ENCODE measurements around the gene ZNHIT6.

The ZNHIT6 gene

GRCh38 chr1:85616736-85617135 is 91.5 kb downstream of the ZNHIT6 start:
- no peak for DNase-seq (ENCODE audit: low read depth)

DNA sequence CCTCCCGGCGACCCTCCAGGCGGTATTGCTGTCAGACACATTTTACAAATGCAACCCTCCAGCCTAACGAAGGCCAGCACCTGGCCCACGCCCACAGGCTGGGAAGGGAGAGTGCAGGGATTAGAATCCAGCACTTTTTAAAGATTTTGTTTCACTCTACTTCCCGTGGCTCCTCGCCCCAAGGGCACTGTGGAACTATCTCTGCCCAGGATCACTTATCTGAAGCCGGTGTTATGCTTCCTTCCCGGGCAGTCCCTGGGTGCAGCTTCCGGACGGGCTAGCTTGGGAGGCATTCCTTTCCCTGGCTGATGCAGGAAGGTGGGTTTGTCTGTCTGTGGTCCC is 91.9 kb downstream of the ZNHIT6 start:
- no peak for DNase-seq (ENCODE audit: low read depth)

DNA sequence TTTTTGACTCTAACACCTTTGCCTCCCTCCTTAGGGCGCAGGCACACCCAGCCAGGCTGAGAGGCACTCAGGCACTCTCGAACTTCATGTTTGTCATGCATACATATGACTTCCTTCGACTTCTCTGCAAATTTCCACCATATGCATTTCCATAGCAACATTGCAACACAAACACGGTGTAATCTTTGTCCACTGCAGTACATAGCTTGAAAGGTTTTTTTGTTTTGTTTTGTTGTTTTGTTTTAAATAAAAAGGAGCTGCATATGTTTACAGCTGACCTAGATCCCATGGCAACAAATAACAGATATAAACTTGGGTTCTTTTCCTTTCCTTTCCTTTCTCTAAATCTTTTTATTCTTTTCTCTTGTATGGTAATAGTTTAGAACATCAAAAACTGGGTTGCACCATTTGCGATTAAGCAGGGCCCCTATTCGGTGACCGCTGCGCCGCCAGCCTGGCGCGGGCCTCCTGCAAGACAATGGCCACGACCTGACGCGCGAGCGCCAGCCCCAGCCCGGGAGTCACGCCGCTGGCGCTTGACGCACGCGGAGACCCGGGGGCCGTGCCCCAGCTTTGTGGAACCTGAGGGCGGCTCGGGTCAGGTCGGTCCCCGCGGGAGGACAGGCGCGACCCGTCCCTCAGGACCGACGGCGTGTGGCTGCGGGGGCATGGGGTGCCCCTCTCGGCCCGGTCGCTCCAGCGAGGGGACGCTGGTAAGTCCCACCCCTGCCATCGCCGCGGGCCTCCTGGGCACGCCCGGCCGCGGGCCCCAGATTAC is 92.5 kb downstream of the ZNHIT6 start:
- DNase-seq (ENCODE audit: low read depth) = no peak

DNA sequence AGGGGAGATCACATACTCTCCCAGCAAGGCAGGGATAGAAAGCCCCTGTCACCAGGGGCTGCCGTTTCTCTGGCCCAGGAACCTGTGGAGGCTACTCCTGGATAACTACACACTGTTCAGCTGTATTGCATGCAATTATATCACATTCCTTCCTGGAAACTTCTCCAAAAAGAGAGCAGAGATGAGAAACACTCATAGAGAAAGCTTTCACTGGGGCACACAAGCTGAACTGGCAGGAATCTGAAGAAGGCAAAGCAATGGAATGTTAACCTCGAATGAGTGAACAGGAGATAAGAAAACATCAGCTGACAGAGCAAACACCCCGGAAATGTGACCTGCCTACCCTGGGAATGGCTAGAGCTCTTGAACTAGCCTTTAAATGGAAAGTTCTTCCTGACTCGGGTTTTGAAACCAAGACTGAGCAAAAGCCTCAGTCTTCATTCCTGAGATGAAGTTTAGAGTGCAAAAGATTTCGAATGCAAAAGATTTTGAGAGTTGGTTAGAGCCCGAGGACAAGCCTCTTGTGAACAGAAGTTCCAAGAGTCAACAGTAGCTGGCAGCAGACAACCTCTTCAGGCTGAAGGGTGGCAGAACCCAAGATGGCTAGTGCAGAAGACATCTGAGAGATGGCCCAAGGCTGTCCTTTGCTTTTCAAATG is 95.4 kb downstream of the ZNHIT6 start:
- no peak for DNase-seq (ENCODE audit: low read depth)

DNA sequence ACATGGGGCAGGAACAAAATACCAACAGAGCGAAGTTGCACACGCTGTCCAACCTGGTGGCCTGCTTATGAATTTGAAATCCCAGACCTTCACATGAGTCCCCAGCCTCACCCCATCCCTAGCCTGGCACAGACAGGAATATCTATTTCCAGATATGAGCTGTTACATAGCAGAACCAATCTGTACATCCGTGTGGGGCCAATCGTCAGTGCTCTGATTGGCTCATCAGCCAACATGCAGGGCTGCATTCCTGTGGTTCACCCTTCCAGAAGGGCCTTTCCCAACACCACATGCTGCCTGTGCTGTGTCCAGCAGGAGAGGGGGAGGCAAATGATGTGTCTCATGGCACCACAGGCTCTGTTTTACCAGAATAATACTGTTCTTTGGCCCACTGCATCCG is 96.4 kb downstream of the ZNHIT6 start:
- no peak for DNase-seq (ENCODE audit: low read depth)

DNA sequence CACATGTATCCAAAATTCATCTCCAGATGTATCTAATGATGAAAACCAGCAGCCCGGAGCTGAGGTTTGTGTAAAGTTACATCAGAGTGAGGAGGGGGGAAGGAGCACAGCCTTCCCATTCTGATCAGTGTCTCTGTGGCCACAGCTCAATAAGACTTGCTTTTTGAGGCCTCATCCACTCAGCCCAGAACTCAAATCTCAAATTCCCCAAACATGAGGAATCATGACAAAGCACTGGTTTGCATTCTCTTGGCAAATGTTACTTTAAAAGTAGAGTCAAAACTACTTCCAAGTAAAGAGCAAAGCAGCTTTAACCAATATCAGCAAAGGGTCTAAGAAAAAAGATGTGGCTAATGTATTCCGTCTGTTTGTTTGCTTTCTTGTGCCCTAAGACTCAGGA is 96.8 kb downstream of the ZNHIT6 start:
- no peak for DNase-seq (ENCODE audit: low read depth)

GRCh38 chr1:85609976-85610375 is 98.3 kb downstream of the ZNHIT6 start:
- no peak for DNase-seq (ENCODE audit: low read depth)

GRCh38 chr1:85608851-85609250 is 99.4 kb downstream of the ZNHIT6 start:
- no peak for DNase-seq (ENCODE audit: low read depth)

GRCh38 chr1:85607921-85608265 is 100.3 kb downstream of the ZNHIT6 start:
- no peak for DNase-seq (ENCODE audit: low read depth)

DNA sequence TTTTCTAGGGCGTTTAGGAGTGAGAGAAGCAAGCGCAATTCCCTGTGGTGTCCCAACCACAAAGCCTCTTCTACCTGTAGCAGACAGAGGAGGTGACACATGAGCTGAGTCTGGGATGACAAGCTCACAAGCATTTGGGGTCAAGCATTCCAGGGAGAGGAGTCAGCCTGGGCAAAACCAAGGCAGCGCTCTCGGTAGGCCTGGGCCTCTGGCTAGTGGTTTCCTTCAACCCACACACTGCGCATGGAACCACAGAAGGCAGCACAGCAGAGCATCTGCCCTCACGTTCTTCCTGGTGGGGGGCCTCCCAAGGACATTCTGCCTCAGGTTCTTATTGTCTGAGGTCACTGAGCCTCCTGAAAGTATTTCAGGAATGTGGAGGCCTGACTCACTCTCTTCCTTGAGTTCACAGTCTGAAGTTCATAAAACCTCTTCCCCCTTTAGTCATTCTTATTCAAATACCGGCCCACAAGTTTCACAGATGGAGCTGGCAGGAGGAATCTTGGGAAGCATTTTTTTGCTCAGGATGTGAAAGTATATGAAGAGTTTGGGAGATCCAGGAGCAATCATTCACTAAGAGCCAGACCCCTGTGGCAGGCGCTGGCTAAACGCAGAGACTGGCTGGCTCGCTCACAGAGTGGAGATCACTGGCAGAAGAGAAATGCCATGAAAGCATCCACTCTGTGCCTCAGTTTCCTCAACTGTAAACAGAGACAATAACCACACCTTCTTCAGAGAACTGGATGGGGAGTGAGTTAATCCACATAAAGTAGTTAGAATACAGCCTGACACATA is 100.9 kb downstream of the ZNHIT6 start:
- no peak for DNase-seq (ENCODE audit: low read depth)

GRCh38 chr1:85606414-85606800 is 101.8 kb downstream of the ZNHIT6 start:
- DNase-seq (ENCODE audit: low read depth) = no peak

DNA sequence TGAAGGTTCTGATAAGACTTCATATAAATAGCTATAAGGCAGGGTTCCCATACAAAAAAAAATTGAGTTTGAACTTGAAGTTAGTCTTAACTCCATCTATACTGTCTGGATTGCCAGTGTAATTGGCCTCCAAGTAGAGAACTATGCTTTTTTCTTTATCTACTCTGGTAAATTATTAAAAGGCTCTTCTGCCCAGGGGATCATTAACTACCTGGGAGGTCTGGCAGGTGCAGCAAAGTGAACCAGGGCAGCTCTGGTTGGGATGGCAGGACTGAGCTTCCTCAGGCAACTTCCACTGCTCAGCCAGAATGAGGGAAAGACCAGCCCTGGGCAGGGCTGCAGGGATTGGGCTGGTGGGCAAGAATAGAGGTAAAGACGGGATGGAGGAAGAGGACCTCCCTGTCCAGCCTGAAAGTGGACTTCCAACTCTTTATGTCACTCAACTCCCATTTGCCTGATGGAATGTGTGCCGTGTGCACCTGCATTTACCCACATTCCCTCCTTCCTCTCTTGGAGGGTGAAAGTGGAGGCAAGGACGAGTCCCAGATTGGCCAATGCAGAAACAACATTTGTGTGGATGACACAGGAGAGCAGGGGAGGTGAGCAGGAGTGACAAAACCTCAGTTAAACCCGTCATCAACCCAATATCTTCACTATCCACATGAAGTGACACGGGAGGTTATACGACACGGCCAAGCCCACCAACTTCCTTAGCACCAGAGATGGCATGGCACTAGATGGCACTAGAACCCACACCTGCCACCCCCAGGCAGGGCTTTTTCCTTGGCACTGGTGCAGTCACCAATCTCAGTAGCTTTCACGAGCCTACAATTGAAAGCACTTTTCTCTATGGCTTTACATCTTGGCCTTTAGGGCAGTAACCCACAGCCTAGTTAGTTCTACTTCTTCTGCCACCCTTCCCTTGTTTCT is 102.5 kb downstream of the ZNHIT6 start:
- DNase-seq (ENCODE audit: low read depth) = no peak

- no peak for DNase-seq (ENCODE audit: low read depth)
Measured at GRCh38 chr1:85604298-85604997, 103.8 kb downstream of the ZNHIT6 start.

DNA sequence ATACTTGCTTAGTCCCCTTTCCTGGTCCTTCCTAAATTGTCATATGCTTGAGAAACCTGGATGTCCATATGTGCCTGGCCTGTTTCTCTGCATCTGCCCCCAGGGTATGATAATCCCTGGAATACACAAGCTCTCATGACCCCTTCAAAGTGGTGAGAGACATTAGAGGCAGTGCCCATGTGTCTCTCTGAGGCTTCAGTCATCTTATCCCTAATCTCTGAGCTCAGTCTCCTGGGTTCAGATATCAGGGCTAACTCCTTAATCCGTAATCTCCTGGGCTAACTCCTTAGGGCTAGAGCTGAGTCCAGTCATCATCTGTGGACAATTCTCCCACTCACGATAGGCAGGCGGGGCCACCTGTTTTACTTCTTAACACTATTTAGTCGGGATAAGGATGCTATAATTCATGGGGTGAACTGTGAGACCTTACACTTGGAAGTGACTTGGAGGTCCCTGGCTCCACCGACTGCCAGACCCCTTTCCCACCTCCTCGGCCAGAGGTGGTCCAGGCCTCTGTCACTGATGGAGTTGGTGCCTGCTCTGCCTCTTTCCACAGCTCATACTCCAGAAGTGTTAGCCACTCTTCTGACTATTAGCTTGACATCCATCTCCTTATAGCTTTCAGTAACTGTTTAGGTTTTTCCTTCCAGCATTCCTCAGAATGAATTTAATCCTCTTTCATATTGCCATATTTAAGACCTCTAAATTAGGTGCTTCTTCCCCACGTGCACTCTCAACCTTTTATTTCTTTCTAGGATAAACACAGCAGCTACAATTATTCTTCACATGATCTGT is 105.0 kb downstream of the ZNHIT6 start:
- DNase-seq (ENCODE audit: low read depth) = no peak

- no peak for DNase-seq (ENCODE audit: low read depth)
Measured at GRCh38 chr1:85602571-85602970, 105.7 kb downstream of the ZNHIT6 start.

DNA sequence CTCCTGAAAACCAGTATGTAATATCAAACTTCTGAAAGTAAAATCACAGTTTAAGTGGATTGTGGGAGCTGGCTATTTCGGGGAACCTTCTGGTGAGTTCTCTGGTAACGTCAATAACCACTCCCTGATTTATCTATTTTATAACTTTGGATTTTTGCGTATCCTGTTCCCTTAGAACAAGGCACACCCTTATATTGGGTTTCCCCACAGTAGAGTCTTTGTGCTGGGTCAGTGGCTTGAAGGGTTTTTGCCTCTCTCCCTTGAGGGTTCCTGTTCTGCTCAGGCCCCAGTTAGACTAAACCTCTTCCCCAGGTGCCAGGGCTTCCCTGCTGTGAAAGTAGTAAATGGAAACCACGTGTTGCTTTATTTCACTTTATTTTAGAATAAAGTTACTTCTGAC is 106.3 kb downstream of the ZNHIT6 start:
- no peak for DNase-seq (ENCODE audit: low read depth)

GRCh38 chr1:85599681-85600080 is 108.6 kb downstream of the ZNHIT6 start:
- DNase-seq (ENCODE audit: low read depth) = no peak

Data from stimulated activated CD8-positive, alpha-beta memory T cell treated with anti-CD3 and anti-CD28 coated beads, Interleukin-12 subunit alpha, Interleukin-12 subunit beta, amount 100 ng/mL, for 4 hours (primary cell).